Stimulated activated CD8-positive, alpha-beta memory T cell treated with anti-CD3 and anti-CD28 coated beads, Interleukin-15, amount 100 ng/mL, for 24 hours (primary cell): ENCODE measurements around the gene RAB40B.
A peak's percentile ranks its signal among the peaks of the same experiment; 100 is the strongest.

Source experiments
- DNase-seq: peaks from one replicate; pipeline ENCODE4 v3.0.0-alpha.2; 2020; ENCODE audit warnings: low read depth

Gene RAB40B

GRCh38 chr17:82648742-82649331 is 49.7 kb downstream of the RAB40B start:
- DNase-seq: peak; percentile 30

- DNase-seq: peak; percentile 75
These were observed 50.3 kb downstream of the RAB40B start, which contains the start of gene WDR45B for GRCh38 chr17:82648165-82648668. Gene WDR45B (minus strand): TSS chr17:82648444. CDS start chr17:82648340, 104 bp downstream.

GRCh38 chr17:82647593-82648164 is 50.8 kb downstream of the RAB40B start:
- DNase-seq: peak; percentile 23

- DNase-seq: no peak
These were observed 53.0 kb downstream of the RAB40B start for GRCh38 chr17:82645516-82645915.

- no peak for DNase-seq
These were observed 54.4 kb downstream of the RAB40B start for GRCh38 chr17:82644148-82644547.

GRCh38 chr17:82642022-82642421 is 56.5 kb downstream of the RAB40B start:
- DNase-seq: no peak

- DNase-seq: no peak
These were observed 58.5 kb downstream of the RAB40B start for GRCh38 chr17:82640036-82640435.

GRCh38 chr17:82639628-82640027 is 58.9 kb downstream of the RAB40B start:
- no peak for DNase-seq

GRCh38 chr17:82638183-82638773 is 60.2 kb downstream of the RAB40B start:
- DNase-seq: no peak

GRCh38 chr17:82636626-82637598 is 61.6 kb downstream of the RAB40B start:
- DNase-seq: no peak

- DNase-seq: no peak
These were observed 65.2 kb downstream of the RAB40B start for GRCh38 chr17:82633343-82633742.

- no peak for DNase-seq
These were observed 66.0 kb downstream of the RAB40B start for GRCh38 chr17:82632451-82632850.

GRCh38 chr17:82631544-82631943 is 67.0 kb downstream of the RAB40B start:
- DNase-seq: no peak

GRCh38 chr17:82630212-82630611 is 68.3 kb downstream of the RAB40B start:
- DNase-seq: no peak

- no peak for DNase-seq
These were observed 68.8 kb downstream of the RAB40B start for GRCh38 chr17:82629748-82630147.

- no peak for DNase-seq
These were observed 71.1 kb downstream of the RAB40B start for GRCh38 chr17:82627405-82627804.

- no peak for DNase-seq
These were observed 74.8 kb downstream of the RAB40B start for GRCh38 chr17:82623707-82624106.

GRCh38 chr17:82619641-82620040 is 78.9 kb downstream of the RAB40B start:
- DNase-seq: no peak

- DNase-seq: no peak
These were observed 79.3 kb downstream of the RAB40B start for GRCh38 chr17:82619211-82619610.

- DNase-seq: no peak
These were observed 82.3 kb downstream of the RAB40B start for GRCh38 chr17:82616021-82616711.
